Right cardiac atrium (tissue), 5 donors: ENCODE measurements around the gene EIF6. TPM values are rescaled to one million over a fixed set of nuclear protein-coding genes. Genes with fewer than 3 reads are reported as not detected.
A peak's percentile ranks its signal among the peaks of the same experiment; 100 is the strongest.

Experiments used
- ATAC-seq, 2 donors: fragments of 200-7000 bp; cut with Tn5 transposase; one replicate each; pipeline versions ENCODE4 v1.8.0 to v1.9.1; 2020; ENCODE audit warnings: moderate library complexity in 2 of 2, mild to moderate bottlenecking in 1 of 2
- DNase-seq, 3 donors: peaks; one replicate each; pipeline ENCODE4 v3.0.0-alpha.2; 2020
- H3K27ac ChIP-seq: one replicate; pipeline ENCODE4 v1.5.1; 2013; ENCODE audit warnings: mild to moderate bottlenecking, low read length, control low read depth, moderate library complexity
- H3K27me3 ChIP-seq: one replicate; pipeline ENCODE4 v1.6.1; 2013; ENCODE audit not compliant: control insufficient read depth, insufficient read depth
- H3K4me1 ChIP-seq: one replicate; pipeline ENCODE4 v1.6.1; 2013; ENCODE audit warnings: low read length; ENCODE audit not compliant: control insufficient read depth, insufficient read depth
- H3K4me3 ChIP-seq: one replicate; pipeline ENCODE4 v1.5.1; 2013; ENCODE audit warnings: low read length, control low read depth
- H3K9me3 ChIP-seq: one replicate; pipeline ENCODE4 v1.6.1; 2013; ENCODE audit warnings: low read length; ENCODE audit not compliant: control insufficient read depth
- WGBS: extraction: QIAGEN DNeasy Blood & Tissue Kit; methylation state at CpG from one replicate; pipeline ENCODE4 v1.1.7; 2013; 5-methylcytosine and 5-hydroxymethylcytosine counted together
- intact Hi-C, 4 donors: fragments of 100-400 bp; cut with DNase I; formaldehyde crosslinking; loops; one replicate each; pipeline versions ENCODE4 v1.11.0 to v1.14.0; 2022 to 2023
- polyA plus RNA-seq: library from polyadenylated mRNA; stranded (reverse); fragments of 200-250 nt; gene quantifications from one replicate; pipeline ENCODE4 v1.2.3, GENCODE V29; 2013
- total RNA-seq, 4 donors: library from RNA; stranded (reverse); fragmentation: NEBNext Ultra II Directional; extraction: Animal tissue kit (Norgen Biotek cat#: 25700); gene quantifications; one replicate each; pipeline ENCODE4 v1.2.1, GENCODE V29; 2021
- donor health status: healthy with polysubstance abuse.
- donor health status: DM: no; HTN: yes; CAD: no.
- donor health status: DM: no; HTN: no; CAD: no.
- donor health status: DM: no; HTN: yes; CAD: no; lungs with severe emphysema.
- donor health status: DM: yes; HTN: yes; CAD: no.

The EIF6 gene
- total and polyA plus RNA-seq, 5 donors, result 36.2 to 57.3 (median 41.3) TPM

GRCh38 chr20:35248641-35249475 lies 35.7 kb downstream of the EIF6 start:
- Histone ChIP-seq H3K27me3 (no peaks in the 10 kb centered on the region), H3K9me3 (no peaks in the 10 kb centered on the region), H3K27ac (no peak overlapping the region), H3K4me1 (no peaks in the 10 kb centered on the region), H3K4me3 (no peak overlapping the region)
- DNase-seq (no peak), ATAC-seq (no peak)
- WGBS, result 79% methylated on average over 9 of the region's 9 CpGs
- intact Hi-C loops, result no loop called here

- intact Hi-C loops, result no loop called here
- 88% methylated on average over 12 of the region's 12 CpGs for WGBS
- Histone ChIP-seq H3K27ac (no peak overlapping the region), H3K27me3 (no peaks in the 10 kb centered on the region), H3K4me3 (no peak overlapping the region), H3K4me1 (no peaks in the 10 kb centered on the region), H3K9me3 (no peaks in the 10 kb centered on the region)
- no peak for DNase-seq
- no peak for ATAC-seq
Observed at GRCh38 chr20:35246723-35247122, 37.8 kb downstream of the EIF6 start.

GRCh38 chr20:35243986-35244385 lies 40.6 kb downstream of the EIF6 start:
- 52% methylated on average over 2 of the region's 2 CpGs for WGBS
- intact Hi-C loops, result no loop called here
- H3K27me3 ChIP-seq, result no peaks in the 10 kb centered on the region
- no peaks in the 10 kb centered on the region for H3K4me1 ChIP-seq
- H3K9me3 ChIP-seq, result no peaks in the 10 kb centered on the region
- DNase-seq (no peak), ATAC-seq (no peak)
- H3K4me3 ChIP-seq, result no peak overlapping the region
- H3K27ac ChIP-seq, result no peak overlapping the region

- H3K9me3 ChIP-seq, result no peaks in the 10 kb centered on the region
- ATAC-seq (no peak), DNase-seq (no peak)
- H3K4me1 ChIP-seq, result no peaks in the 10 kb centered on the region
- no peaks in the 10 kb centered on the region for H3K27me3 ChIP-seq
- intact Hi-C loops, result no loop called here
- H3K4me3 ChIP-seq, result no peak overlapping the region
- no peak overlapping the region for H3K27ac ChIP-seq
- 65% methylated on average over 2 of the region's 2 CpGs for WGBS
Observed at GRCh38 chr20:35243317-35243716, 41.3 kb downstream of the EIF6 start.

GRCh38 chr20:35240811-35241293 lies 43.7 kb downstream of the EIF6 start:
- no peaks in the 10 kb centered on the region for H3K27me3 ChIP-seq
- no peaks in the 10 kb centered on the region for H3K9me3 ChIP-seq
- WGBS, result 88% methylated on average over 2 of the region's 2 CpGs

GRCh38 chr20:35240083-35240810 lies 44.3 kb downstream of the EIF6 start:
- H3K9me3 ChIP-seq, result no peaks in the 10 kb centered on the region
- ATAC-seq, result peak in 1 of 2 donors; percentile 62
- intact Hi-C loops, result no loop called here

More at GRCh38 chr20:35240811-35241293, 43.7 kb downstream of the EIF6 start:
- Histone ChIP-seq H3K27ac (no peak overlapping the region), H3K4me1 (no peaks in the 10 kb centered on the region), H3K4me3 (no peak overlapping the region)
- DNase-seq, result no peak
- ATAC-seq, result no peak
- intact Hi-C loops, result no loop called here

GRCh38 chr20:35238735-35239134 lies 45.8 kb downstream of the EIF6 start:
- Histone ChIP-seq H3K9me3 (no peaks in the 10 kb centered on the region), H3K27me3 (no peaks in the 10 kb centered on the region), H3K4me3 (no peak overlapping the region), H3K4me1 (no peaks in the 10 kb centered on the region), H3K27ac (no peak overlapping the region)
- intact Hi-C loops, result no loop called here
- no peak for ATAC-seq
- WGBS, result 82% methylated on average over 5 of the region's 5 CpGs
- no peak for DNase-seq

More at GRCh38 chr20:35240083-35240810, 44.3 kb downstream of the EIF6 start:
- Histone ChIP-seq H3K4me3 (no peak overlapping the region), H3K4me1 (no peaks in the 10 kb centered on the region), H3K27me3 (no peaks in the 10 kb centered on the region), H3K27ac (no peak overlapping the region)
- DNase-seq, result no peak
- 63% methylated on average over 5 of the region's 5 CpGs for WGBS

- intact Hi-C loops, result no loop called here
- DNase-seq, result no peak
Observed at GRCh38 chr20:35238170-35238569, 46.4 kb downstream of the EIF6 start.

GRCh38 chr20:35237486-35237885 lies 47.1 kb downstream of the EIF6 start:
- no peaks in the 10 kb centered on the region for H3K4me1 ChIP-seq
- H3K9me3 ChIP-seq, result no peaks in the 10 kb centered on the region
- no peak overlapping the region for H3K27ac ChIP-seq
- H3K4me3 ChIP-seq, result no peak overlapping the region
- ATAC-seq (no peak), DNase-seq (no peak)
- H3K27me3 ChIP-seq, result no peaks in the 10 kb centered on the region
- intact Hi-C loops, result no loop called here

More at GRCh38 chr20:35238170-35238569, 46.4 kb downstream of the EIF6 start:
- no peak for ATAC-seq
- Histone ChIP-seq H3K4me1 (no peaks in the 10 kb centered on the region), H3K4me3 (no peak overlapping the region), H3K27ac (no peak overlapping the region), H3K27me3 (no peaks in the 10 kb centered on the region), H3K9me3 (no peaks in the 10 kb centered on the region)
- WGBS, result 87% methylated on average over 4 of the region's 4 CpGs

GRCh38 chr20:35235881-35236280 lies 48.7 kb downstream of the EIF6 start:
- ATAC-seq (peak; percentile 17 to 19), DNase-seq (peak in 1 of 3 donors; percentile 31)
- intact Hi-C loops, result no loop called here
- H3K4me3 ChIP-seq, result no peak overlapping the region
- no peaks in the 10 kb centered on the region for H3K4me1 ChIP-seq
- no peak overlapping the region for H3K27ac ChIP-seq
- no peaks in the 10 kb centered on the region for H3K9me3 ChIP-seq
- 79% methylated on average over 6 of the region's 6 CpGs for WGBS
- H3K27me3 ChIP-seq, result no peaks in the 10 kb centered on the region

- Histone ChIP-seq H3K27me3 (no peaks in the 10 kb centered on the region), H3K27ac (no peak overlapping the region), H3K4me1 (no peaks in the 10 kb centered on the region), H3K4me3 (no peak overlapping the region), H3K9me3 (no peaks in the 10 kb centered on the region)
- no peak for ATAC-seq
- WGBS, result 65% methylated on average over 2 of the region's 2 CpGs
- intact Hi-C loops, result no loop called here
- DNase-seq, result no peak
Observed at GRCh38 chr20:35232575-35232974, 52.0 kb downstream of the EIF6 start.
